Skeletal muscle tissue (tissue), 4 donors: ENCODE measurements around the gene ZNF524. TPM values are rescaled to one million over a fixed set of nuclear protein-coding genes. Genes with fewer than 3 reads are reported as not detected.
A peak's percentile ranks its signal among the peaks of the same experiment; 100 is the strongest.

Source experiments
- H3K27ac ChIP-seq: one replicate; pipeline ENCODE4 v1.7.0; 2013; ENCODE audit warnings: mild to moderate bottlenecking, low read depth, low read length, inconsistent platforms
- H3K27me3 ChIP-seq, 3 donors: one replicate each; pipeline ENCODE4 v1.7.0; 2013; ENCODE audit warnings: low read length in 3 of 3; ENCODE audit not compliant: control insufficient read depth in 3 of 3, insufficient read depth in 3 of 3
- H3K36me3 ChIP-seq, 3 donors: one replicate each; pipeline ENCODE4 v1.7.0; 2013; ENCODE audit warnings: low read length in 3 of 3; ENCODE audit not compliant: control insufficient read depth in 3 of 3, insufficient read depth in 3 of 3
- H3K4me1 ChIP-seq, 3 donors: one replicate each; pipeline ENCODE4 v1.7.0; 2013; ENCODE audit warnings: low read length in 3 of 3, mild to moderate bottlenecking in 3 of 3; ENCODE audit not compliant: control insufficient read depth in 3 of 3, insufficient read depth in 3 of 3
- H3K4me3 ChIP-seq, 3 donors: one replicate each; pipeline ENCODE4 v1.7.0; 2013; ENCODE audit warnings: low read length in 3 of 3
- H3K9ac ChIP-seq, 3 donors: one replicate each; pipeline ENCODE4 v1.7.0; 2013; ENCODE audit warnings: low read length in 3 of 3, mild to moderate bottlenecking in 3 of 3, moderate library complexity in 2 of 3, low read depth in 1 of 3
- H3K9me3 ChIP-seq, 3 donors: one replicate each; pipeline ENCODE4 v1.7.0; 2013; ENCODE audit warnings: low read length in 3 of 3; ENCODE audit not compliant: control insufficient read depth in 3 of 3
- total RNA-seq: library from RNA; depleted of rRNA; stranded (reverse); fragments of >200 nt; gene quantifications from one replicate; pipeline ENCODE4 v1.2.3, GENCODE V29; 2014
- donor health status: Osteomylitis.

The ZNF524 gene
- total RNA-seq, 1 donor from 2014 or later, result 4.7 TPM

- peak within 1 kb of the TSS; percentile 98 for H3K27ac ChIP-seq
- H3K4me3 ChIP-seq, result peak within 1 kb of the TSS; percentile 79 to 95 (median 93)
- H3K27me3 ChIP-seq, result no peaks in the 10 kb centered on the region
- no peaks in the 10 kb centered on the region for H3K9me3 ChIP-seq
- peaks cover 15 to 21% (median 17%) of the 10 kb centered on the region in 3 donors for H3K4me1 ChIP-seq
- H3K9ac ChIP-seq, result peak within 1 kb of the TSS; percentile 93 to 95 (median 94)
- peaks cover 8 to 22% (median 17%) of the 10 kb centered on the region in 3 donors for H3K36me3 ChIP-seq
Measured at GRCh38 chr19:55599468-55599841, 633 bp upstream of the ZNF524 start, which contains the start of gene FIZ1. TSS of gene FIZ1 (minus strand) at chr19:55599517. CDS start at chr19:55597865, 1,652 bp downstream.

DNA sequence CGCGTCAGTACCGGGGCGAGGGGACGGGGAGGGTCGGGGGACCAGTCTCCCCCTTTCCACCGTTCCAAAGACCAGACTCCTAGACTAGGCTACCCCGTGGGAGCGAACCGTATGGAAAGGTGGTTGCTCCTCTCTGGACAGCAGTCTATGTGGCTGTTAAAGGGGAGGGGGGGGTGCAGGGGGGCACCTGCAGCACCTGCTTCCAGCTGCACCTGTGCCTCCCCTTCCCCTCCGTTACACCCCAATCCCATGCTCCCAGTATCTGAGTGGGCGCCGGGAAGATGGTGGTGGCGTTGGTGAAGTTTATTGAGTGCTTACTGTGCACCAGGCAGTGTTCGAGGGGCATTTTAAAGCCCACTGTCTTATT is 557 bp downstream of the ZNF524 start:
- peak overlapping the region; percentile 72 to 79 (median 77) for H3K4me3 ChIP-seq
- H3K9ac ChIP-seq, result peak overlapping the region; percentile 75 to 87 (median 77)
- no peaks in the 10 kb centered on the region for H3K27me3 ChIP-seq
- peak overlapping the region; percentile 98 for H3K27ac ChIP-seq
- peaks cover 5 to 11% (median 10%) of the 10 kb centered on the region in 3 donors for H3K36me3 ChIP-seq
- no peaks in the 10 kb centered on the region for H3K9me3 ChIP-seq
- H3K4me1 ChIP-seq, result peaks cover 17 to 22% (median 19%) of the 10 kb centered on the region in 3 donors

- peak overlapping the region; percentile 75 to 87 (median 77) for H3K9ac ChIP-seq
- H3K4me3 ChIP-seq, result peak overlapping the region; percentile 72 to 79 (median 77)
- no peaks in the 10 kb centered on the region for H3K9me3 ChIP-seq
- no peaks in the 10 kb centered on the region for H3K27me3 ChIP-seq
- peak overlapping the region; percentile 98 for H3K27ac ChIP-seq
- H3K4me1 ChIP-seq, result peaks cover 18 to 23% (median 18%) of the 10 kb centered on the region in 3 donors
- peaks cover 4 to 7% (median 6%) of the 10 kb centered on the region in 3 donors for H3K36me3 ChIP-seq
Measured at GRCh38 chr19:55601084-55601483, 996 bp downstream of the ZNF524 start.

- Histone ChIP-seq H3K27me3 (no peaks in the 10 kb centered on the region), H3K36me3 (peaks cover 0 to 4% (median 1%) of the 10 kb centered on the region in 3 donors), H3K4me1 (peaks cover 26 to 34% (median 31%) of the 10 kb centered on the region in 3 donors), H3K27ac (no peak overlapping the region), H3K9me3 (no peaks in the 10 kb centered on the region), H3K4me3 (no peak overlapping the region), H3K9ac (no peak overlapping the region)
Measured at GRCh38 chr19:55602104-55603001, 2.3 kb downstream of the ZNF524 start.

DNA sequence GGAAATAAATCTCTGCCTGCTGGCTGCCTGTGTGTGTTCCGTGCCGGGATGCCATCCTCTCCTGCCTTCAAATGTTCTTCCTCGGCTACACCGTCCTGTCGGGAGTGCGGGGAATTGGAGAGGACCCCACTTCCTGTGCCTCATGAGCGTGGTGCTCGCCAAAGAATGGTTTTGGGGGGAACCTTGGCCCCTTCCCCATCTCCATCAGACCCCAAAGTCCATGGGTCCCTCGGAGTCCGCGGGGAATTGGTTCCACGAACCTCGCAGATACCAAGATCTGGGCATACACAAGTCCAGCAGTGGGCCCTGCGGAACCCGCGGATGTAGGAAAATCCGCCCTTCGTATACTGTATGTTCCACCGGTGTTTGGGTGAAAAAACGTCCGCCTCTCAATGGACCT is 3.0 kb downstream of the ZNF524 start:
- no peak overlapping the region for H3K9ac ChIP-seq
- H3K36me3 ChIP-seq, result peaks cover 0 to 4% (median 2%) of the 10 kb centered on the region in 3 donors
- no peak overlapping the region for H3K27ac ChIP-seq
- no peaks in the 10 kb centered on the region for H3K27me3 ChIP-seq
- H3K9me3 ChIP-seq, result no peaks in the 10 kb centered on the region
- H3K4me1 ChIP-seq, result peaks cover 34 to 35% (median 34%) of the 10 kb centered on the region in 3 donors
- H3K4me3 ChIP-seq, result no peak overlapping the region

- Histone ChIP-seq H3K27me3 (no peaks in the 10 kb centered on the region), H3K9me3 (no peaks in the 10 kb centered on the region), H3K4me3 (no peak overlapping the region), H3K27ac (no peak overlapping the region), H3K9ac (no peak overlapping the region), H3K36me3 (peaks cover 0 to 7% (median 4%) of the 10 kb centered on the region in 3 donors), H3K4me1 (peaks cover 31 to 35% (median 32%) of the 10 kb centered on the region in 3 donors)
Measured at GRCh38 chr19:55603581-55604292, 3.6 kb downstream of the ZNF524 start.

DNA sequence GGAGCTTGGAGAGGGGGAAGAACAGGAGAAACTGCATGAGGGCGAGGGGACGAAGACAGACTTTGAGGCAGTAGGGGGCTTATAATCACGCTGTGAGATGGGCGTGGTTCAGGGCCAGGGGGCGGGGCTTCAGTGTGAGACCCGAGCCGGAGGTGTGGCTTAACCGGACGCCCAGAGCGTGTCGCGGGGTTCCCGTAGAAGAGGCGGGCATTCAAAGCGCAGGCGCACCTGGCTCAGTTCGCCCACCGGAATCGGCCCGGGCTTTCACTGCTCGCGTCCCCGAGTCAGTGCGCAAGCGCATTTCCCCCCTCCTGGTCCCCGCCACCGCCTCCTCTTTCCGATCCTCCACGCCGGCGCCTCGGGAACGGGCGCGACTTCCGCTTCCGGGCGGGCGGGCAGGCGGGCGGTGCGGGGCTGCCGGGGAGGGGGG is 5.1 kb downstream of the ZNF524 start:
- Histone ChIP-seq H3K4me3 (peak overlapping the region; percentile 75 to 79 (median 76)), H3K27ac (peak overlapping the region; percentile 92), H3K4me1 (peaks cover 33 to 44% (median 39%) of the 10 kb centered on the region in 3 donors), H3K27me3 (no peaks in the 10 kb centered on the region), H3K9ac (peak overlapping the region in 2 of 3 donors; percentile 51 to 99), H3K9me3 (no peaks in the 10 kb centered on the region), H3K36me3 (peaks cover 0 to 18% (median 17%) of the 10 kb centered on the region in 3 donors)

GRCh38 chr19:55605637-55606470 is 5.8 kb downstream of the ZNF524 start, which contains the start of gene ZNF865:
TSS of gene ZNF865 (plus strand) at chr19:55605647. CDS start at chr19:55613619, 7,972 bp downstream.
- Histone ChIP-seq H3K9me3 (no peaks in the 10 kb centered on the region), H3K4me3 (peak within 1 kb of the TSS; percentile 92 to 97 (median 93)), H3K4me1 (peaks cover 37 to 47% (median 41%) of the 10 kb centered on the region in 3 donors), H3K27me3 (no peaks in the 10 kb centered on the region), H3K36me3 (peaks cover 3 to 18% (median 17%) of the 10 kb centered on the region in 3 donors), H3K27ac (peak within 1 kb of the TSS; percentile 92), H3K9ac (peak within 1 kb of the TSS; percentile 96 to 99 (median 98))

DNA sequence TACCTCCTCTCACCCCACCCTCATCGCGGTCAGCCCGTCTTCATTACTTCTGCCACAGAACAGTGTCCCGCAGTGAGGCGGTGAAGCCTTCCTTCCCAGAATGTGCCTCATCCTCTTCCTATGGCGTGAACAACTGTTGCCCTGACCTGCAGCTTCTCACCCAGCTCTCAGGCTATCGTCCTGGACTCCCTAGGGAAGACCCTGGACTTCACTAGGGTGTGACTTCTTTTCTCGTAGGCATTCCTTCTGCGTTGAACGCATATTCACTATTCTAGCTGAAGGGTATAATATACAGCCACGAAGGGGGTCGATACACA is 6.3 kb downstream of the ZNF524 start:
- H3K27me3 ChIP-seq, result no peaks in the 10 kb centered on the region
- no peaks in the 10 kb centered on the region for H3K9me3 ChIP-seq
- peak overlapping the region; percentile 92 to 97 (median 93) for H3K4me3 ChIP-seq
- peaks cover 37 to 47% (median 41%) of the 10 kb centered on the region in 3 donors for H3K4me1 ChIP-seq
- peak overlapping the region; percentile 96 to 99 (median 98) for H3K9ac ChIP-seq
- peaks cover 3 to 18% (median 17%) of the 10 kb centered on the region in 3 donors for H3K36me3 ChIP-seq
- H3K27ac ChIP-seq, result peak overlapping the region; percentile 92
